Measurements from ENCODE around the gene TAC4. TPM values are rescaled to one million over a fixed set of nuclear protein-coding genes. Genes with fewer than 3 reads are reported as not detected.

Gene TAC4
- total and polyA plus RNA-seq, 2 of the 13 experiments (the other 11 are each of a cell fraction or from before 2014, with no cell fraction given) = not detected

DNA sequence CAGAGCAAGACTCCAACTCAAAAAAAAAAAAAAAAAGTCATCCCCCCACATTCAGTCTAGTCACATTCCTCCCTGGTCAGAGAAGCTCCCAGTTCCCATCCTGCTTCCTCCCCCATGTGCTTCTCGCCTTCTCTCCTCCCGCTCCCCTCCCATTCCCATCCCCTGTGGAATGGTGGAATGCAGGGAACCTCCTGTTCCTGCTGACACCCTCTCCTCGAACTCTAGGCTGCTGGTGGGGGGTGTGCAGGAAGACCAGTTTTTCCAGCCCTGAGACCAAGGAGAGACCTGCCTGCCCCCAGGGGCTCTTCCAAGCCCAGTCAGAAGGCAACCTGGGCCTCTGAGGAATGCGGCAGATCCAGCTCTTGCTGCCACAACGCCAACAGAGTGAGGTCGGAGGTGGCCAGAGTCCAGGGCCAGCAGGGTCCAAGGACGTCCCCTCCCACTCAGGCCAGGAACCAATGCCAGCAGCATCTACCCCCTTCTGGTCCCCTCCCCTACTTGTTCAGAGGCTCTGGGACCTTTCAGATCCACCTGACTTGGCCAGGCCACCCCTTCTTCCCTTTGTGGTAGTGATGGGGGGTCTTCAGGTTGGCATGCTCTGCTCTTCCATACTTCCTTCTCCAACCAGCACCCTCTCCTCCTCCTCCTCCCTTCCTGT, 39.3 kb upstream of the TAC4 start (continued):
- TF ChIP-seq XBP1 (CRISPR knock-in tag; IDR thresholded peaks at IDR 0.05) = no peak
- no peak for TF ChIP-seq ZKSCAN5 (CRISPR knock-in tag; IDR thresholded peaks at IDR 0.05)
- TF ChIP-seq GABPA (IDR thresholded peaks at IDR 0.05; ENCODE audit: low read depth, low read length) = no peak
- TF ChIP-seq GABPA (CRISPR knock-in tag; IDR thresholded peaks at IDR 0.05; ENCODE audit: low read depth) = no peak
- TF ChIP-seq ZSCAN31 (CRISPR knock-in tag; IDR thresholded peaks at IDR 0.05; ENCODE audit: low read depth) = 0 out of 2 replicates have a peak, but pooled peaks have one; percentile 82
- 0 out of 2 replicates have a peak, but pooled peaks have one; percentile 60 for TF ChIP-seq ZNF274 (CRISPR knock-in tag; IDR thresholded peaks at IDR 0.05)
- TF ChIP-seq SMYD3 (CRISPR knock-in tag; IDR thresholded peaks at IDR 0.05) = peak; percentile 13; the same call in 1 of the 2 replicates
- TF ChIP-seq RCOR2 (CRISPR knock-in tag; IDR thresholded peaks at IDR 0.05) = no peak; the same call in 1 of the 2 replicates
- TF ChIP-seq GATA4 (IDR thresholded peaks at IDR 0.05; ENCODE audit: borderline replicate concordance, low read depth) = 0 out of 2 replicates have a peak, but pooled peaks have one; percentile 23
- no peak for TF ChIP-seq AGO1 (IDR thresholded peaks at IDR 0.05; ENCODE audit: low read depth, low read length, poor library complexity, severe bottlenecking)

DNA sequence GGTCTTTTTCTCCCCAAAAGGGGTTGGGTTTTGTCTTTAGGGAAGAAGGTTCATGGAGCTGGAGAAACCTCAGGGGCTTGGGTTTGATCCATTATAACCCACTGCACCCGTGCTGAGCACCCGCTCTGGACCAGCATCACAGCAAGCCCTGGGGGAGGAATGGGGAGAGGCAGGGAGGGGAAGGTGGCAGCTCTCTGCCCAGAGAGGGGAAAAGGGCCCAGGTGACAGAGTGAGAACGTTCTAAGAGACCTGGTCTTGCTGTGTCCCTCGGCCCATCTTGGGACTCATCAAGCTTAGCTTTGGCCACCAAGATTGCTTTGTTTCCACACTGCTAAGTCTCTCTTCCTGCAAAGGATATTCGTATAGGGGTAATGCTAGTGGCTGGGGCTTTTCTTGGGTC, 38.2 kb upstream of the TAC4 start:
- in situ Hi-C loops (cut with HindIII; ENCODE audit: extremely low pct_ligation_motif_present, low pct_unique_long_range_greater_than_20kb) (no loop called here), intact Hi-C loops (cut with micrococcal nuclease; ENCODE audit: unreplicated experiment) (no loop called here)
- WGBS (ENCODE audit: low lambda C conversion rate) = 77% methylated on average over 4 of the region's 5 CpGs
- Histone ChIP-seq H3K4me2 (ENCODE audit: low read depth, low read length) (no peak overlapping the region), H3K36me3 (replicated peaks in 1 of 2; ENCODE audit: control insufficient read depth in 1 of 2, insufficient read depth in 2 of 2, low read length in 2 of 2) (no peaks in the 10 kb centered on the region), H3K4me3 (replicated peaks in 1 of 3; ENCODE audit: insufficient read depth in 1 of 3, low read depth in 2 of 3, low read length in 3 of 3) (no peak overlapping the region), H3K27me3 (ENCODE audit: control insufficient read depth in 1 of 2, insufficient read depth in 2 of 2, low read length in 2 of 2) (peaks cover 2 to 27% of the 10 kb centered on the region in 2 experiments; a peak in 3 of 5 replicates), H3K9me3 (ENCODE audit: low read length) (no peaks in the 10 kb centered on the region), H2AFZ (ENCODE audit: low read length) (no peak overlapping the region), H3K9ac (ENCODE audit: insufficient read depth, low read depth, low read length) (no peak overlapping the region), H4K20me1 (ENCODE audit: insufficient read depth, low read length) (no peaks in the 10 kb centered on the region), H3K27ac (ENCODE audit: extremely low read length, insufficient read depth, low read length) (peak overlapping the region; percentile 88), H3K79me2 (ENCODE audit: insufficient read depth, low read length) (no peaks in the 10 kb centered on the region), H3K4me1 (ENCODE audit: insufficient read depth, low read length) (peaks cover 41% of the 10 kb centered on the region)
- no TSS peak for BruUV-seq (replicated peaks)
- FAIRE-seq (no peak), DNase-seq (ENCODE audit: low spot score) (no peak), ATAC-seq (no peak)
- TF ChIP-seq KDM5B (CRISPR knock-in tag; IDR thresholded peaks at IDR 0.05; ENCODE audit: borderline replicate concordance) (no peak), ATF7 (IDR thresholded peaks at IDR 0.05) (no peak), ATF7 (CRISPR knock-in tag; IDR thresholded peaks at IDR 0.05) (no peak), MEF2D (CRISPR knock-in tag; IDR thresholded peaks at IDR 0.05) (no peak), ZNF761 (CRISPR knock-in tag; conservative IDR thresholded peaks at IDR 0.05) (no peak), NPAS2 (CRISPR knock-in tag; IDR thresholded peaks at IDR 0.05; ENCODE audit: borderline replicate concordance) (no peak), PPARG (CRISPR knock-in tag; conservative IDR thresholded peaks at IDR 0.05) (no peak), ZNF225 (CRISPR knock-in tag; IDR thresholded peaks at IDR 0.05) (no peak), AGO1 (IDR thresholded peaks at IDR 0.05; ENCODE audit: low read depth, low read length, poor library complexity, severe bottlenecking) (no peak), TBX3 (IDR thresholded peaks at IDR 0.05; ENCODE audit: borderline replicate concordance) (no peak), HNRNPH1 (optimal IDR thresholded peaks at IDR 0.05; ENCODE audit: low read depth, low read length) (no peak)
- TF ChIP-seq, protein P1, sequence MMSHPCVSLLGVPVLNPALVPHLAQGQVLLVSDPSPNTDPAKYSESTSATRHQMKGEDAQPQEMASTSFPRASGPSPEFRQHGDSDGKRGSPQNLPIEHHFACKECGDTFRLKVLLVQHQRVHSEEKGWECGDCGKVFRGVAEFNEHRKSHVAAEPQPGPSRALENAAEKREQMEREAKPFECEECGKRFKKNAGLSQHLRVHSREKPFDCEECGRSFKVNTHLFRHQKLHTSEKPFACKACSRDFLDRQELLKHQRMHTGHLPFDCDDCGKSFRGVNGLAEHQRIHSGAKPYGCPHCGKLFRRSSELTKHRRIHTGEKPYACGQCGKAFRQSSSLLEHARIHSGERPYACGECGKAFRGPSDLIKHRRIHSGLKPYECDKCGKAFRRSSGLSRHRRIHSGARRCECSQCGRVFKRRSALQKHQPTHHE (CRISPR knock-in tag; IDR thresholded peaks at IDR 0.05; ENCODE audit: borderline replicate concordance) = no peak
- POLR2A ChIA-PET = no interaction called here
- CTCF ChIA-PET (ENCODE audit: low intra/inter-chr PET ratio, low total read pairs) = no interaction called here

Measured in HepG2 (cell line).